Measurements from ENCODE around the gene FBXL3. TPM values are rescaled to one million over a fixed set of nuclear protein-coding genes. Genes with fewer than 3 reads are reported as not detected.

Gene FBXL3
- total RNA-seq, 4 donors from 2014 or later = 76.9 to 118 (median 80.5) TPM

- intact Hi-C loops (cut with DNase I) = no loop called here
- H3K9me3 ChIP-seq = no peaks in the 10 kb centered on the region
- no peak overlapping the region for H3K27ac ChIP-seq (replicated peaks in 1 of 4)
- no peak for DNase-seq (ENCODE audit: extremely low spot score)
- H3K27me3 ChIP-seq = no peaks in the 10 kb centered on the region
- no peak overlapping the region for H3K4me3 ChIP-seq
- H3K4me1 ChIP-seq = no peaks in the 10 kb centered on the region
- TF ChIP-seq CTCF (IDR thresholded peaks at IDR 0.05) = no peak
- TF ChIP-seq POLR2AphosphoS5 (IDR thresholded peaks at IDR 0.05) = no peak
- TF ChIP-seq POLR2A (IDR thresholded peaks at IDR 0.05; ENCODE audit: low read depth) = no peak
- no peak for TF ChIP-seq EP300 (IDR thresholded peaks at IDR 0.05)
- peaks cover 38 to 95% (median 68%) of the 10 kb centered on the region in 4 donors for H3K36me3 ChIP-seq
- WGBS = 79% methylated on average over 3 of the region's 3 CpGs
These were observed 29.9 kb upstream of the FBXL3 start for GRCh38 chr13:77056886-77057285.

- H3K9me3 ChIP-seq = no peaks in the 10 kb centered on the region
- no peaks in the 10 kb centered on the region for H3K4me1 ChIP-seq
- no peaks in the 10 kb centered on the region for H3K27me3 ChIP-seq
- peaks cover 35 to 95% (median 69%) of the 10 kb centered on the region in 4 donors for H3K36me3 ChIP-seq
- H3K4me3 ChIP-seq = no peak overlapping the region
- intact Hi-C loops (cut with DNase I) = no loop called here
- no peak overlapping the region for H3K27ac ChIP-seq (replicated peaks in 1 of 4)
- TF ChIP-seq EP300 (IDR thresholded peaks at IDR 0.05) = no peak
- no peak for TF ChIP-seq CTCF (IDR thresholded peaks at IDR 0.05)
- TF ChIP-seq POLR2A (IDR thresholded peaks at IDR 0.05; ENCODE audit: low read depth) = no peak
- TF ChIP-seq POLR2AphosphoS5 (IDR thresholded peaks at IDR 0.05) = no peak
- WGBS = 73% methylated on average over 3 of the region's 3 CpGs
- no peak for DNase-seq (ENCODE audit: extremely low spot score)
These were observed 29.4 kb upstream of the FBXL3 start for GRCh38 chr13:77056382-77056781.

GRCh38 chr13:77055158-77055557 is 28.2 kb upstream of the FBXL3 start:
- TF ChIP-seq EP300 (IDR thresholded peaks at IDR 0.05) (no peak), CTCF (IDR thresholded peaks at IDR 0.05) (no peak), POLR2A (IDR thresholded peaks at IDR 0.05; ENCODE audit: low read depth) (no peak), POLR2AphosphoS5 (IDR thresholded peaks at IDR 0.05) (no peak)
- 86% methylated on average over 2 of the region's 2 CpGs for WGBS
- Histone ChIP-seq H3K27me3 (no peaks in the 10 kb centered on the region), H3K4me3 (no peak overlapping the region), H3K4me1 (no peaks in the 10 kb centered on the region), H3K9me3 (no peaks in the 10 kb centered on the region), H3K36me3 (peaks cover 27 to 95% (median 67%) of the 10 kb centered on the region in 4 donors), H3K27ac (replicated peaks in 1 of 4) (no peak overlapping the region)
- no peak for DNase-seq (ENCODE audit: extremely low spot score)
- intact Hi-C loops (cut with DNase I) = no loop called here

- Histone ChIP-seq H3K9me3 (no peaks in the 10 kb centered on the region), H3K36me3 (peaks cover 18 to 96% (median 67%) of the 10 kb centered on the region in 4 donors), H3K4me3 (no peak overlapping the region), H3K27me3 (no peaks in the 10 kb centered on the region), H3K4me1 (no peaks in the 10 kb centered on the region), H3K27ac (replicated peaks in 1 of 4) (no peak overlapping the region)
- no peak for DNase-seq (ENCODE audit: extremely low spot score)
- TF ChIP-seq EP300 (IDR thresholded peaks at IDR 0.05) (no peak), POLR2AphosphoS5 (IDR thresholded peaks at IDR 0.05) (no peak), POLR2A (IDR thresholded peaks at IDR 0.05; ENCODE audit: low read depth) (no peak), CTCF (IDR thresholded peaks at IDR 0.05) (no peak)
- intact Hi-C loops (cut with DNase I) = no loop called here
- 92% methylated on average over 4 of the region's 4 CpGs for WGBS
These were observed 26.2 kb upstream of the FBXL3 start for GRCh38 chr13:77053192-77053591.

DNA sequence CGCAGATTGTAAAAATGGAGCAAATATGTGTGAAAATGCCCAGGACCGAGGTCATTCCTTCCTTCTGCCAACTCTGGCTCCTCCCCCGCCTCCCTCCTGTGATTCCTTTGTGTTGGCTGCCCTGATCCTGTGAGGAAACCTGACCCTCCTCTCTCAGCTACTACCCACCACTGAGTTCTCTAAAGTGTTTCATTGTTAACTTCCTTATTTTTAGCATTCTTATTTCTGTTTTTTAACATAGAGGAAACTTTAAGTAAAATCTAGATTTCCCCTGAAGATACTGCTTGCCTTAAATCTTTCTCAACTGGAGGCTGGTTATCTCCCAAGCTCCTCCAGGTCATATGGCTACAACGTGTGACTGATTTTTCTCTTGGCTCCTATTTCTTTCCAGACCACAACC is 21.7 kb upstream of the FBXL3 start:
- H3K9me3 ChIP-seq = no peaks in the 10 kb centered on the region
- TF ChIP-seq EP300 (IDR thresholded peaks at IDR 0.05) = no peak
- TF ChIP-seq POLR2A (IDR thresholded peaks at IDR 0.05; ENCODE audit: low read depth) = no peak
- no peak for TF ChIP-seq POLR2AphosphoS5 (IDR thresholded peaks at IDR 0.05)
- TF ChIP-seq CTCF (IDR thresholded peaks at IDR 0.05) = no peak
- H3K27me3 ChIP-seq = no peaks in the 10 kb centered on the region
- peaks cover 11 to 87% (median 53%) of the 10 kb centered on the region in 4 donors for H3K36me3 ChIP-seq
- H3K4me1 ChIP-seq = no peaks in the 10 kb centered on the region
- no peak overlapping the region for H3K27ac ChIP-seq (replicated peaks in 1 of 4)
- WGBS = 73% methylated on average over 4 of the region's 4 CpGs
- intact Hi-C loops (cut with DNase I) = no loop called here
- H3K4me3 ChIP-seq = no peak overlapping the region
- no peak for DNase-seq (ENCODE audit: extremely low spot score)
